MCF 10A (cell line): ENCODE results near the gene MMP23B. TPM values are rescaled to one million over a fixed set of nuclear protein-coding genes. Genes with fewer than 3 reads are reported as not detected.

Source experiments
- BruUV-seq: library from RNA; stranded (reverse); fragments of 400-500 nt; replicated peaks from 2 replicates; lab custom pipeline; 2021; lab: Mats Ljungman, UMichigan
- CTCF ChIA-PET: fragments of 300-600 bp; sonication (Branson Sonifier 250); formaldehyde crosslinking; extraction: SDS; loops from one replicate; lab custom pipeline; 2021; ENCODE audit warnings: antibody characterized with exemption, inconsistent platforms; lab: Yijun Ruan, JAX
- POLR2A ChIA-PET: fragments of 300-600, 350-650 bp; sonication (Branson Sonifier 250); formaldehyde crosslinking; extraction: SDS; loops from one replicate; lab custom pipeline; 2020; ENCODE audit warnings: antibody characterized with exemption, inconsistent platforms; lab: Yijun Ruan, JAX
- DNase-seq: peaks from one replicate; pipeline ENCODE4 v3.0.0-alpha.2; 2018; ENCODE audit not compliant: unreplicated experiment
- H3K27ac Mint-ChIP-seq: one replicate; pipeline ENCODE4 v1.8.0; 2022; ENCODE audit warnings: mild to moderate bottlenecking, low read depth, mixed read lengths; ENCODE audit not compliant: unreplicated experiment
- H3K27me3 Mint-ChIP-seq: one replicate; pipeline ENCODE4 v1.8.0; 2022; ENCODE audit warnings: mixed read lengths; ENCODE audit not compliant: insufficient read depth, unreplicated experiment
- H3K36me3 Mint-ChIP-seq: one replicate; pipeline ENCODE4 v1.8.0; 2022; ENCODE audit warnings: mild to moderate bottlenecking, moderate library complexity, mixed read lengths; ENCODE audit not compliant: insufficient read depth, unreplicated experiment
- H3K4me1 Mint-ChIP-seq: one replicate; pipeline ENCODE4 v1.8.0; 2022; ENCODE audit warnings: mixed read lengths; ENCODE audit not compliant: insufficient read depth, unreplicated experiment
- H3K4me3 Mint-ChIP-seq: one replicate; pipeline ENCODE4 v1.8.0; 2022; ENCODE audit warnings: mild to moderate bottlenecking, moderate library complexity, mixed read lengths; ENCODE audit not compliant: unreplicated experiment
- H3K9me3 Mint-ChIP-seq: one replicate; pipeline ENCODE4 v1.8.0; 2022; ENCODE audit warnings: mixed read lengths; ENCODE audit not compliant: unreplicated experiment
- intact Hi-C: fragments of 100-400 bp; cut with micrococcal nuclease; formaldehyde crosslinking; loops from 2 replicates; pipeline ENCODE4 v1.14.1; 2022
- total RNA-seq: library from RNA; stranded (reverse); gene quantifications from 2 replicates; pipeline ENCODE4 v1.2.3, GENCODE V29; 2022
- TF ChIP-seq, protein P1 (sequence below): fragments of 200-600 bp; IDR thresholded peaks from one replicate; pipeline ENCODE4 v1.8.0; 2022; ENCODE audit warnings: antibody characterized with exemption, mild to moderate bottlenecking; ENCODE audit not compliant: unreplicated experiment

Gene MMP23B
- total RNA-seq, 1 experiment from 2014 or later: 1.7 TPM

DNA sequence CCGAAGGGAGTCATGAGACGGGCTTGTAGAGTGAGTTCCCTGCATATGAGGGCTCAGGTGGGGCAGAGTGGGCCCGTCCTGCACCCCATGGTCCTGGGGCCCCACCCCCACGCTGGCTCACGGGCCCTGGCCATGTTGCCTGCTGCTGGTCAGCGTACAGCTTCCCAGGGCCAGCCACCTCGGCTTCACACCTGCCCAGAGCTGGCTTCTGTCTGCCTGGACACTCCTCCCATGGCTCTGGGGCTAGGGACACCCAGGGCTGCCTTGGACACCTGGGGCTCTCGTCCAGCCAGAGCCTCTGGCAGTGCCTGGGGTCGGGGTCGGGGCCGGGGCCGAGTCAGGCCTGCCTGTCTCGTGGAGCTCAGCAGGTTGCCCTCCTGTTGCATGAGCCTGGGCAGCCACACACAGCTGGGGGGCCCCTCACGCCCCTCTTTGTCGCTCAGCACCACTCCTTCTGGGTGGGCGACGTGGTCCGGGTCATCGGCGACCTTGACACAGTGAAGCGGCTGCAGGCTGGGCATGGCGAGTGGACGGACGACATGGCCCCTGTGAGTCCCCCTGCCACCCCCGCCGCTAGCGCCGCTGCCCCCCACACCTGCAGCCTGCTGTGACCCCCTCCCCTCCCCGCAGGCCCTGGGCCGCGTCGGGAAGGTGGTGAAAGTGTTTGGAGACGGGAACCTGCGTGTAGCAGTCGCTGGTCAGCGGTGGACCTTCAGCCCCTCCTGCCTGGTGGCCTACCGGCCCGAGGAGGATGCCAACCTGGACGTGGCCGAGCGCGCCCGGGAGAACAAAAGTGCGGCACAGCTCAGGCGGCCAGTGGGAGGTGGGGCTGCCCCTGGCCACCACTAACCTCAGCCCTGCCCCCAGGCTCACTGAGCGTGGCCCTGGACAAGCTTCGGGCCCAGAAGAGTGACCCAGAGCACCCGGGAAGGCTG, 5.5 kb upstream of the MMP23B start:
- BruUV-seq: no TSS peak
- H3K4me3 Mint-ChIP-seq: no peak overlapping the region
- CTCF ChIA-PET: no interaction called here
- H3K27me3 Mint-ChIP-seq: no peaks in the 10 kb centered on the region
- H3K9me3 Mint-ChIP-seq: no peaks in the 10 kb centered on the region
- no peaks in the 10 kb centered on the region for H3K4me1 Mint-ChIP-seq
- no peak for DNase-seq
- POLR2A ChIA-PET: interaction anchor here (0.6 kb wide), 1 partner anchor 193 kb away, joined by 4 read pairs; no protein-coding TSS in a partner anchor
- H3K27ac Mint-ChIP-seq: no peak overlapping the region
- intact Hi-C loops: no loop called here
- TF ChIP-seq, protein P1, sequence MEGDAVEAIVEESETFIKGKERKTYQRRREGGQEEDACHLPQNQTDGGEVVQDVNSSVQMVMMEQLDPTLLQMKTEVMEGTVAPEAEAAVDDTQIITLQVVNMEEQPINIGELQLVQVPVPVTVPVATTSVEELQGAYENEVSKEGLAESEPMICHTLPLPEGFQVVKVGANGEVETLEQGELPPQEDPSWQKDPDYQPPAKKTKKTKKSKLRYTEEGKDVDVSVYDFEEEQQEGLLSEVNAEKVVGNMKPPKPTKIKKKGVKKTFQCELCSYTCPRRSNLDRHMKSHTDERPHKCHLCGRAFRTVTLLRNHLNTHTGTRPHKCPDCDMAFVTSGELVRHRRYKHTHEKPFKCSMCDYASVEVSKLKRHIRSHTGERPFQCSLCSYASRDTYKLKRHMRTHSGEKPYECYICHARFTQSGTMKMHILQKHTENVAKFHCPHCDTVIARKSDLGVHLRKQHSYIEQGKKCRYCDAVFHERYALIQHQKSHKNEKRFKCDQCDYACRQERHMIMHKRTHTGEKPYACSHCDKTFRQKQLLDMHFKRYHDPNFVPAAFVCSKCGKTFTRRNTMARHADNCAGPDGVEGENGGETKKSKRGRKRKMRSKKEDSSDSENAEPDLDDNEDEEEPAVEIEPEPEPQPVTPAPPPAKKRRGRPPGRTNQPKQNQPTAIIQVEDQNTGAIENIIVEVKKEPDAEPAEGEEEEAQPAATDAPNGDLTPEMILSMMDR: no peak
- peaks cover 7% of the 10 kb centered on the region for H3K36me3 Mint-ChIP-seq

DNA sequence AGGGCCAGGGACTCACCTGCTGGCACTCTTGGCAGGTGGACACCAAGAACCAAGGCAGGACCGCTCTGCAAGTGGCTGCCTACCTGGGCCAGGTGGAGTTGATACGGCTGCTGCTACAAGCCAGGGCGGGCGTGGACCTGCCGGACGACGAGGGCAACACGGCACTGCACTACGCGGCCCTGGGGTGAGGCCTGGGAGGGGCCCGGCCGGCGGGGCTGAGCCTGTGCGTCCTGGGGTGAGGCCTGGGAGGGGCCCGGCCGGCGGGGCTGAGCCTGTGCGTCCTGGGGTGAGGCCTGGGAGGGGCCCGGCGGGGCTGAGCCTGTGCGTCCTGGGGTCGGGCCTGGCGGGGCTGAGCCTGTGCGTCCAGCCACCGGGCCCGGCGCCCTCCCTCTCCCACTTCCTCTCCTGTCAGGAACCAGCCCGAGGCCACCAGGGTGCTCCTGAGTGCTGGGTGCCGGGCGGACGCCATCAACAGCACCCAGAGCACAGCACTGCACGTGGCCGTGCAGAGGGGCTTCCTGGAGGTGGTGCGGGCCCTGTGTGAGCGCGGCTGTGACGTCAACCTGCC, 4.6 kb upstream of the MMP23B start:
- POLR2A ChIA-PET: no interaction called here

DNA sequence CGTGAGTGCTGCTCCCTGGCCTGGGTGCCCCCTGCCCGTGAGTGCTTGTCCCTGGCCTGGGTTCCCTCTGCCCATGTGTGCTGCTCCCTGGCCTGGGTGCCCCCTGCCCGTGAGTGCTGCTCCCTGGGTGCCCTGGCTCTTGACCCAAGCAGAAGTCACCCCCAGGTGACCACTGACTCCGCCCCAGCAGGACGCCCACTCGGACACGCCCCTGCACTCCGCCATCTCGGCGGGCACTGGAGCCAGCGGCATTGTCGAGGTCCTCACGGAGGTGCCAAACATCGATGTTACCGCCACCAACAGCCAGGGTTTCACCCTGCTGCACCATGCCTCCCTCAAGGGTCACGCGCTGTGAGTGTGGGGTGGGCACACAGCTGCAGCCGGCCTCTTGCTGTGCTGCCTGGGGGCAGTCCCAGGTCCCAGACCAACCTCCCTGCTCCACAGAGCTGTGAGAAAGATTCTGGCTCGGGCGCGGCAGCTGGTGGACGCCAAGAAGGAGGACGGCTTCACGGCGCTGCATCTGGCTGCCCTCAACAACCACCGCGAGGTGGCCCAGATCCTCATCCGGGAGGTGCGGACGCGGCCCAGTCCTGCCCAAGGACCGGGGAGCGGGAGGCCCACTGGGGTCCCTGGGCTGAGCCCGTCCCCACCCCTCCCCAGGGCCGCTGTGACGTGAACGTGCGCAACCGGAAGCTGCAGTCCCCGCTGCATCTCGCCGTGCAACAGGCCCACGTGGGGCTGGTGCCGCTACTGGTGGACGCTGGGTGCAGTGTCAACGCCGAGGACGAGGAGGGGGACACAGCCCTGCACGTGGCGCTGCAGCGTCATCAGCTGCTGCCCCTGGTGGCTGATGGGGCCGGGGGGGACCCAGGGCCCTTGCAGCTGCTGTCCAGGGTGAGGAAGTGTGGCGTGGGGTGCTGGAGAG, 3.9 kb upstream of the MMP23B start:
- no peaks in the 10 kb centered on the region for H3K9me3 Mint-ChIP-seq
- H3K27ac Mint-ChIP-seq: no peak overlapping the region
- TF ChIP-seq, protein P1: no peak
- peaks cover under 1% of the 10 kb centered on the region for H3K36me3 Mint-ChIP-seq
- no peaks in the 10 kb centered on the region for H3K27me3 Mint-ChIP-seq
- no TSS peak for BruUV-seq
- no peak for DNase-seq
- no peaks in the 10 kb centered on the region for H3K4me1 Mint-ChIP-seq
- intact Hi-C loops: no loop called here
- no peak overlapping the region for H3K4me3 Mint-ChIP-seq
- ChIA-PET POLR2A (interaction anchor here (0.6 kb wide), 1 partner anchor 53 kb away, joined by 5 read pairs; no protein-coding TSS in a partner anchor), CTCF (no interaction called here)

More for the DNA sequence above, 4.6 kb upstream of the MMP23B start:
- H3K36me3 Mint-ChIP-seq: peaks cover 7% of the 10 kb centered on the region
- H3K4me3 Mint-ChIP-seq: no peak overlapping the region
- no peaks in the 10 kb centered on the region for H3K27me3 Mint-ChIP-seq
- no peaks in the 10 kb centered on the region for H3K4me1 Mint-ChIP-seq
- no peak overlapping the region for H3K27ac Mint-ChIP-seq
- no peaks in the 10 kb centered on the region for H3K9me3 Mint-ChIP-seq
- TF ChIP-seq, protein P1: no peak
- no TSS peak for BruUV-seq
- DNase-seq: peak; percentile 36
- intact Hi-C loops: no loop called here
- CTCF ChIA-PET: no interaction called here
